HEK293 (cell line): ENCODE results near the gene ZFYVE28.

Experiments used
- CTCF ChIA-PET: fragments of 350-600 bp; formaldehyde crosslinking; extraction: SDS; loops from one replicate; lab custom pipeline; 2021; ENCODE audit warnings: antibody characterized with exemption; lab: Yijun Ruan, JAX
- POLR2A ChIA-PET: fragments of 300-600 bp; formaldehyde crosslinking; extraction: SDS; loops from one replicate; lab custom pipeline; 2020; ENCODE audit warnings: antibody characterized with exemption, inconsistent platforms; lab: Yijun Ruan, JAX
- H3K27ac ChIP-seq: fragments of 200-500 bp; sonication (Bioruptor generic); 2 replicates; pipeline ENCODE4 v1.5.1; 2014; ENCODE audit warnings: low read depth, low read length, control low read depth, inconsistent platforms; ENCODE audit errors: extremely low read depth
- H3K36me3 ChIP-seq, 2 experiments: fragments of 200-500 bp in 1 of 2; sonication (Bioruptor generic) in 1 of 2; 1 replicate in 1 of 2; 2 replicates in 1 of 2; pipeline ENCODE4 v1.5.1; 2014 to 2017; ENCODE audit warnings: inconsistent platforms in 2 of 2, low read length in 2 of 2; ENCODE audit not compliant: control insufficient read depth in 2 of 2, insufficient read depth in 1 of 2
- H3K4me1 ChIP-seq: fragments of 200-500 bp; sonication (Bioruptor generic); 2 replicates; pipeline ENCODE4 v1.5.1; 2014; ENCODE audit warnings: mild to moderate bottlenecking, low read length, inconsistent platforms; ENCODE audit not compliant: control insufficient read depth, insufficient read depth
- H3K4me3 ChIP-seq: 2 replicates; pipeline ENCODE4 v1.5.1; 2011; ENCODE audit warnings: low read depth, mild to moderate bottlenecking, control low read depth, low read length, moderate library complexity
- H3K9me3 ChIP-seq: fragments of 200-500 bp; sonication (Bioruptor generic); 2 replicates; pipeline ENCODE4 v1.5.1; 2014; ENCODE audit warnings: low read depth, low read length, inconsistent platforms; ENCODE audit not compliant: control insufficient read depth, insufficient read depth
- HOXA7 ChIP-seq: sonication (generic); formaldehyde crosslinking; IDR thresholded peaks from 2 replicates; pipeline ENCODE4 v1.8.1; 2022; ENCODE audit warnings: missing genetic modification reagents, borderline replicate concordance
- OSR2 ChIP-seq: fragments of 450-650 bp; formaldehyde crosslinking; IDR thresholded peaks from 2 replicates; pipeline ENCODE4 v1.5.1; 2016; ENCODE audit warnings: missing biosample characterization, missing genetic modification characterization
- RBAK ChIP-seq: fragments of 450-650 bp; formaldehyde crosslinking; IDR thresholded peaks from 2 replicates; pipeline ENCODE4 v1.5.1; 2016; ENCODE audit warnings: missing biosample characterization, missing genetic modification characterization
- ZBTB17 ChIP-seq: fragments of 450-650 bp; formaldehyde crosslinking; IDR thresholded peaks from 2 replicates; pipeline ENCODE4 v1.5.1; 2016; ENCODE audit warnings: missing biosample characterization, missing genetic modification characterization
- ZNF23 ChIP-seq: fragments of 450-650 bp; formaldehyde crosslinking; IDR thresholded peaks from 2 replicates; pipeline ENCODE4 v1.5.1; 2016; ENCODE audit warnings: missing biosample characterization, missing genetic modification characterization, borderline replicate concordance
- ZNF274 ChIP-seq, 2 experiments: fragments of 200-500 bp in 1 of 2; fragments of 450-650 bp in 1 of 2; sonication (Bioruptor generic) in 1 of 2; formaldehyde crosslinking in 1 of 2; IDR thresholded peaks; 2 replicates each; pipeline versions ENCODE4 v1.5.1 to v1.6.1; 2014 to 2016; ENCODE audit warnings: borderline replicate concordance in 1 of 2, inconsistent platforms in 1 of 2, low read length in 1 of 2, missing biosample characterization in 1 of 2, missing genetic modification characterization in 1 of 2
- ZNF280C ChIP-seq: fragments of 450-650 bp; formaldehyde crosslinking; IDR thresholded peaks from 2 replicates; pipeline ENCODE4 v1.5.1; 2016; ENCODE audit warnings: missing biosample characterization, missing genetic modification characterization
- ZNF302 ChIP-seq: fragments of 450-650 bp; formaldehyde crosslinking; IDR thresholded peaks from 2 replicates; pipeline ENCODE4 v1.5.1; 2016; ENCODE audit warnings: missing biosample characterization, missing genetic modification characterization, low read depth
- ZNF341 ChIP-seq: fragments of 450-650 bp; formaldehyde crosslinking; IDR thresholded peaks from 2 replicates; pipeline ENCODE4; 2016; ENCODE audit warnings: low read depth, missing biosample characterization, missing genetic modification characterization
- ZNF354C ChIP-seq: fragments of 450-650 bp; formaldehyde crosslinking; IDR thresholded peaks from 2 replicates; pipeline ENCODE4 v1.5.1; 2016; ENCODE audit warnings: missing biosample characterization, missing genetic modification characterization, low read depth, borderline replicate concordance
- ZNF366 ChIP-seq: fragments of 450-650 bp; formaldehyde crosslinking; conservative IDR thresholded peaks from 2 replicates; pipeline ENCODE4 v1.5.1; 2016; ENCODE audit warnings: missing biosample characterization, missing genetic modification characterization
- ZNF518A ChIP-seq: fragments of 450-650 bp; formaldehyde crosslinking; conservative IDR thresholded peaks from 2 replicates; pipeline ENCODE4 v1.5.1; 2016; ENCODE audit warnings: low read depth, missing biosample characterization, missing genetic modification characterization
- ZNF623 ChIP-seq: fragments of 450-650 bp; formaldehyde crosslinking; IDR thresholded peaks from 2 replicates; pipeline ENCODE4 v1.5.1; 2016; ENCODE audit warnings: missing biosample characterization, missing genetic modification characterization
- ZXDB ChIP-seq: fragments of 450-650 bp; formaldehyde crosslinking; IDR thresholded peaks from 2 replicates; pipeline ENCODE4 v1.5.1; 2016; ENCODE audit warnings: missing biosample characterization, missing genetic modification characterization

Gene ZFYVE28

DNA sequence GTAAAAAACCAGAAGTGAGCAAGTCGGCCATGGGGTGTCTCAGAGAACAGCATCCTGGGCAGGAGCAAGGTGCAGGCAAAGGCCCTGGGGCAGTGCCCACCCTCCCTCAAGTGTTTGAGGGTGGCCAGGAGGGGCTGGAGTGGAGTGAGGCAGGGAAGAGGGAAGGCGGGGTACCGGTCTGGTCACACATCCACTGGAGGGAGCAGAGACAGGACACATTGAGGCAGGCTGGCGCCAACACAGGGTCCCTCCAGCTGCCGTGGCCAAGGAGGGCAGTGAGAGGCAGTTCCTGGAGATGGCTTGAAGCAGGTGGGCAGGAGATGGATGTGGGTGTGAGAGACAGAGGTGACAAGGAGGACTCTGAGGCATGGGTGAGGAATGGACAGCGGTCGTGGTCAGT lies 30.1 kb upstream of the ZFYVE28 start:
- ChIA-PET CTCF (no interaction called here), POLR2A (no interaction called here)
- no peak for TF ChIP-seq ZNF302 (tag by site-specific recombination)
- no peak for TF ChIP-seq ZNF354C (tag by site-specific recombination)
- TF ChIP-seq ZNF23 (tag by site-specific recombination): no peak
- TF ChIP-seq ZNF518A: no peak
- peak; percentile 55 for TF ChIP-seq ZNF623 (tag by site-specific recombination)
- TF ChIP-seq ZXDB (tag by site-specific recombination): no peak
- no peak for TF ChIP-seq RBAK (tag by site-specific recombination)
- TF ChIP-seq OSR2 (tag by site-specific recombination): no peak
- TF ChIP-seq ZNF280C: no peak
- H3K4me1 ChIP-seq: no peaks in the 10 kb centered on the region
- no peaks in the 10 kb centered on the region for H3K36me3 ChIP-seq
- H3K9me3 ChIP-seq: no peaks in the 10 kb centered on the region
- H3K27ac ChIP-seq: no peak overlapping the region
- no peak overlapping the region for H3K4me3 ChIP-seq

- H3K9me3 ChIP-seq: no peaks in the 10 kb centered on the region
- CTCF ChIA-PET: no interaction called here
- H3K27ac ChIP-seq: no peak overlapping the region
- no peaks in the 10 kb centered on the region for H3K36me3 ChIP-seq
- POLR2A ChIA-PET: no interaction called here
- no peak overlapping the region for H3K4me3 ChIP-seq
- TF ChIP-seq ZBTB17 (peak; percentile 99), ZNF274 (IDR thresholded peaks at IDR 0.05; ENCODE audit: low read length) (no peak), ZNF274 (tag by site-specific recombination; IDR thresholded peaks at IDR 0.05; ENCODE audit: borderline replicate concordance) (0 out of 2 replicates have a peak, but pooled peaks have one; percentile 17), ZNF341 (tag by site-specific recombination) (no peak), ZNF366 (tag by site-specific recombination) (peak; percentile 96), HOXA7 (CRISPR knock-in tag) (no peak)
- H3K4me1 ChIP-seq: no peaks in the 10 kb centered on the region
Measured at GRCh38 chr4:2446656-2447564, 28.5 kb upstream of the ZFYVE28 start.
